Measurements from ENCODE around the gene KDF1.

KDF1 gene, protein sequence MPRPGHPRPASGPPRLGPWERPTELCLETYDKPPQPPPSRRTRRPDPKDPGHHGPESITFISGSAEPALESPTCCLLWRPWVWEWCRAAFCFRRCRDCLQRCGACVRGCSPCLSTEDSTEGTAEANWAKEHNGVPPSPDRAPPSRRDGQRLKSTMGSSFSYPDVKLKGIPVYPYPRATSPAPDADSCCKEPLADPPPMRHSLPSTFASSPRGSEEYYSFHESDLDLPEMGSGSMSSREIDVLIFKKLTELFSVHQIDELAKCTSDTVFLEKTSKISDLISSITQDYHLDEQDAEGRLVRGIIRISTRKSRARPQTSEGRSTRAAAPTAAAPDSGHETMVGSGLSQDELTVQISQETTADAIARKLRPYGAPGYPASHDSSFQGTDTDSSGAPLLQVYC

DNA sequence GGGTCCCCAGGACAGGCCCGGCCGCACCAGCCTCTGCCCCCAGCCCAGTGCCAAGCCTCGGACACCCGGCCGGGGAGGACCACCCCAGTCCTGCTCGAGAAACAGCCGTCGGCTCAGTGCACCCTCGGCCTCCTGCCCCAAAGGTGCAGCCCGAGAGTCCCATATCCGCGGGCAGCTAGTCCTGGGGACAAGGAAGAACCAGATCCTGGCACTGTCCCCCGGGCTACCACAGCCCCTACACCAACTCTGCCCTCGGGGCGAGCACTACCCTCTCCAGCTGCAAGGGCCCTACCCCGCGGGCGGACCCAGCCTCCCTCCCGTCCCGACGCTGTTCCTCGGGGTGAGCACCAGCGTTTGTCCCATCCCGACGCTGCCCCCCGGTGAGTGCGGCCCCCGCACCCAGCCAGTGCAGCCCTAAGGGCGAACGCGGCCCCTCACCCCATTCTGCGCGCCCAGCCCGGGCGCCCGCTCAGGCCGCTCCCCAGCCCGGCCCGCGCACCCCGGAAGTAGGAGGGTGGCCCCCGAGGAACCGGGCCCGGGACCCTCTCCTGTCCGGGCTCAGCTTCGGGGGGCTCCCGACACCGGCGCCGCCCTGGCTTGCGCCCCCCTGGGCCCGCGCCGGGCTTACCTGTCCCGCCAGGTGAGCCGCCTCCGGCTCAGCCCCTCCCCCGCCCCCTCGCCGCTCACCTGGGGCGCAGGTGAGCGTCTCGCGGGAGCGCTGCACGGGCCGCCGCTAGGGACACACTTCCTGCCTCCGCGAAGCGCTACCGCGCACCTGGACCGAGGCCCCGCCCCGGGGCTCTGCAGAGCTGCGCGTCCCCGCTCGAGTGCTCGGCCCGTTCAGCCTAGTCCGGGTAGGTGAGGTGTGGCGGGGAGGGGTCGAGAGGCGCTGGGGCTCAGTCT is at the start of gene KDF1:
KDF1 (minus strand) TSS at position 747 of the 903 bp plus-strand sequence. CDS start 8,088 bp downstream, outside the sequence.
- peak; percentile 13 to 44 for DNase-seq (ENCODE audit: low read depth in 2 of 2)

GRCh38 chr1:27009601-27010197 is 49.4 kb upstream of the KDF1 start:
- DNase-seq (ENCODE audit: low read depth in 2 of 2) = no peak

GRCh38 chr1:27007909-27008582 is 47.8 kb upstream of the KDF1 start:
- no peak for DNase-seq (ENCODE audit: low read depth in 2 of 2)

GRCh38 chr1:27006683-27007082 is 46.4 kb upstream of the KDF1 start:
- DNase-seq (ENCODE audit: low read depth in 2 of 2) = no peak

GRCh38 chr1:27005648-27006496 is 45.6 kb upstream of the KDF1 start:
- DNase-seq (ENCODE audit: low read depth in 2 of 2) = no peak

DNA sequence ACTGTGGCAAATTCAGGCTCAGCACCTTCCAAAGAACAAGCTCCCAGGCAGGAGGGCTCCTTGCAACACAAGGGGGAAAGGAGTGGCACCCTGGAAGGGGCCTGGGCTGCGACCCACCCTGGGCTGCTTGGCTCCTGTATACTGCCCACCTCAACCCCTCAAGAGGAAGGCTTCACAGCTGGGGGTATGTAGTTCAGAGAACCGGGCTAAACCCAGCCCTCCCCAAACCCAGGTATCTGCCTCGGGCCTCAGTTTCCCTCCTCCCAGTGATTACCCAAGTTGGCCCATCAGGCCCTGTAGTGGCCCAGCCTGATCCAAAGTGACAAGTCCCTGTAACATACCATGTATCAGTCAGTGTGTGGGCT is 44.9 kb upstream of the KDF1 start:
- DNase-seq (ENCODE audit: low read depth in 2 of 2) = no peak

- DNase-seq (ENCODE audit: low read depth in 2 of 2) = no peak
These were observed 44.4 kb upstream of the KDF1 start for GRCh38 chr1:27004471-27005165.

- no peak for DNase-seq (ENCODE audit: low read depth in 2 of 2)
These were observed 43.6 kb upstream of the KDF1 start for GRCh38 chr1:27003745-27004470.

DNA sequence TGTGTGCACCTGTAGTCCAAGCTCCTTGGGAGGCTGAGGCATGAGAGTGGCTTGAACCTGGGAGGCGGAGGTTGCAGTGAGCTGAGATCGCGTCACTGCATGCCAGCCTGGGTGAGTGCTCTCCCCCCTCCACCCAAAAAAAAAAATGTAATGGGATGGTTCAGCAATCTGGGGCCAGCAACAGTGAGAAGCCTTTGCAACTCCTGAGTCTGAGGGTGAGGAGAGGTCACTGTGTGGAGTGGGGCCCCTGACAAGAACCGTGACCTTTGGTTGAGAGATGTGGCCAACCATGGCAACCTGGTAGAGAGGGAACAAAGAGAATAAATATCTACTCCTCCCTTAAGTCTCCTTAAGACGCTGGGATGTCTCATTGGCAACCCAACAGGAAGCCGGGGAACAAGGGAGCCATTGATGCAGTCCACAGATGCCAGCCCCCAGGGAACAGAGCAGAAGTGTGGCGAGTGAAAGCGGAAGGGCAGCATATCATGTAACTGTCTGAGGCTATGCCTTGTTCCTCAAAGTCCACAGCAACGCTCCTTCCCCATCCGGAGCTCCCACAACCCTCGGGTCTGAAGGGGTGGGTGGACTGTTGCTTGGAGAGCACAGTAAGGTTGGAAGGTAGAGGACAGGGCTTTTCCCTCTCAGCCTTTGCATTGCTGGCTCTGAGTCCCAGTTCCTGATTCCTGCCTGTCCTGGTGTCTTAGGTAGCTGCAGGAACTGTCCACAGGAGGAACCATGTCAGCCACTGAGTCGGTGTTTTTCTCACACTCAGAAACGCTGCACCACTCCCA is 41.5 kb upstream of the KDF1 start:
- no peak for DNase-seq (ENCODE audit: low read depth in 2 of 2)

- DNase-seq (ENCODE audit: low read depth in 2 of 2) = no peak
These were observed 40.7 kb upstream of the KDF1 start for GRCh38 chr1:27000817-27001460.

GRCh38 chr1:27000090-27000816 is 40.0 kb upstream of the KDF1 start:
- DNase-seq (ENCODE audit: low read depth in 2 of 2) = no peak

- no peak for DNase-seq (ENCODE audit: low read depth in 2 of 2)
These were observed 39.2 kb upstream of the KDF1 start for GRCh38 chr1:26999440-26999987.

- no peak for DNase-seq (ENCODE audit: low read depth in 2 of 2)
These were observed 38.4 kb upstream of the KDF1 start for GRCh38 chr1:26998429-26999300.

GRCh38 chr1:26996665-26997064 is 36.4 kb upstream of the KDF1 start:
- DNase-seq (ENCODE audit: low read depth in 2 of 2) = no peak

GRCh38 chr1:26996024-26996423 is 35.8 kb upstream of the KDF1 start:
- no peak for DNase-seq (ENCODE audit: low read depth in 2 of 2)

DNA sequence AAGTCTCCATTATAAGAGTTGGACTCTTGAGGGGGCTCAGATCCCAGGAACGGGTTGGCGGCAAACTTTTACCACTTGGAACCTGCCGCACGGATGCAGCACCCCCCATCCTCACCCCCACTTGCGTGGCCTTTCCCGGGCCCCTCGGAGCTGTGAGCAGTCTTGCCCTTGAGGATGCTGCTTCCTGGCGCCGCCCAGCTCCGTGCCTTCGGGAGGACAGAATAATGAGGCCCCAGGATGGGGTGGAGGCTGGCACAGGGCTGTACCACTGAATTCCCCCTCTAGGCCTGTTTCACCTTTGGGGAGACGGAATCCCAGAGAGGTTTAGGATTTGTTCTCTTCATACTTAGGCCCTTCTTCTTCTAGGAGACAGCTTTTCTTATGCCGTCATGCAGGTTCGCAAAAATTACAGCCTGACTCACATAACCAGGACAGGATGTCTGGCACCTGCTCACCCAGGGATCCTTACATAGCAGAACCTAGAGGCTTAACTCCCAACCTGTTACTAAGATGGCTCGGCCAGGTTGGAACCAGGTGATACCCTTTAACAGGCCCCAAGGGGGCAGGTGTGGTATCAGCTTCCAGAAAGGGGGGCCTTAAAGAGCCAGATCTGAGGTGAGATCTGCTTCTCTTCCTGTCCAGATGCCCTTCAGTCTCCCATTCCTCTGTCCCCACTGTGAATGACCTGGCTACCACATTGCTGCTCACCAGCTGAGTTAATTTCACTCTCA is 34.7 kb upstream of the KDF1 start:
- DNase-seq (ENCODE audit: low read depth in 2 of 2) = no peak

All from stimulated activated CD8-positive, alpha-beta memory T cell treated with anti-CD3 and anti-CD28 coated beads, Interleukin-7, amount 100 ng/mL, for 4 hours (primary cell).